ENCODE results near the gene KCNJ12.
"Not testable (repeated sequence)": the region's sequence is repeated elsewhere in the genome, so short reads cannot be mapped to it uniquely, and the experiment has no call there.

Gene KCNJ12

DNA sequence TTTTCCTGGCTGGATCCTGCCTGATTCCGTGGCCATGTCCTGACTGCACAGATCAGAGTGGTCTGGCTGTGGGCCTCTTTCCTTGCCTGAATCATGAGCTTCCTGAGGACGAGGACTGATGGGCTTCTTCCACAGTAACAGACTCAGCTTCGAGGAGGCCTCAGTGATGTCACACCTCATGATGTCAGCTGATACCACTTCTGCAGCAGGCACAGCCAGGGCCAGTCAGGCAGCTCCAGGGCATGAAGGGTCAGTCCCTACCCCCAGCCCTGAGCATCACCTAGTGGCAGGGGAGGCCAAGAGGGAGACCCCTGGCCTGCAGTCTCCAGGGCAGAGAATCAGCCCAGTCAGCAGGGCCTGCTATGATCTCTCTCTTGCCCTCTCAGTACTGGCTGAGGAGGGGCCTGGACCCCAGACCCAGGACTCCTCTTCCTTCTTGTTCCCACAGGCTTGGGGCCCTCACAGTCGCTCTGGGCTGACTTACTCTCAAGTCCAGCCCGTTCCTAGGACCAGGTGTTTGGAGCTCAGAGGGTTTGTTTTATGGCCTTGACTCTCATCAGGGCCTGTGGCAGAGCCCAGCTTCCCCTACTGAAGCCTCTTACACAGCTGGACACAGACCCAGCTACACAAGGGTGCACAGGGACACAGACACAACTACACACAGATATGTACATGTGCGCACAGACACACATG lies 26.7 kb upstream of the KCNJ12 start:
- not testable (repeated sequence) for DNase-seq

DNA sequence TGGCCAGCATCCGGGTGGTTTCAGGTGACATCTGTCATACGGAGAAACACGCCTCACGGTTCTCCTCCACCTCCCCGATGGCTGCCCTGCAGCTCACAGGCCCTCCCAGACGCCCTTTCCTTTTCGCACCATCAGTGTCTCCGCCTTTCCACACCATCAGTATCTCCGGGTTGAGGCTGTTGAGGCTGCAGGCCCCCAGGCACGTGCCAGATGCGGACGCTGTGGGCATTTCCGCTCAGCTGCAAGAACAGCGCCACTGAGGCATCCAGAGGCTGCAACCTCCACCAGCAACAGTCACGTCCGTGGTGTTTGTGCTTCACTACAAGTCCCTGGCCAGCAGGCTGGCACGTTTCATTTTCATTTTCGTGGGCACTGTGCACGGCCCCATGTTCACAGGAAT lies 25.7 kb upstream of the KCNJ12 start:
- DNase-seq, result not testable (repeated sequence)

DNA sequence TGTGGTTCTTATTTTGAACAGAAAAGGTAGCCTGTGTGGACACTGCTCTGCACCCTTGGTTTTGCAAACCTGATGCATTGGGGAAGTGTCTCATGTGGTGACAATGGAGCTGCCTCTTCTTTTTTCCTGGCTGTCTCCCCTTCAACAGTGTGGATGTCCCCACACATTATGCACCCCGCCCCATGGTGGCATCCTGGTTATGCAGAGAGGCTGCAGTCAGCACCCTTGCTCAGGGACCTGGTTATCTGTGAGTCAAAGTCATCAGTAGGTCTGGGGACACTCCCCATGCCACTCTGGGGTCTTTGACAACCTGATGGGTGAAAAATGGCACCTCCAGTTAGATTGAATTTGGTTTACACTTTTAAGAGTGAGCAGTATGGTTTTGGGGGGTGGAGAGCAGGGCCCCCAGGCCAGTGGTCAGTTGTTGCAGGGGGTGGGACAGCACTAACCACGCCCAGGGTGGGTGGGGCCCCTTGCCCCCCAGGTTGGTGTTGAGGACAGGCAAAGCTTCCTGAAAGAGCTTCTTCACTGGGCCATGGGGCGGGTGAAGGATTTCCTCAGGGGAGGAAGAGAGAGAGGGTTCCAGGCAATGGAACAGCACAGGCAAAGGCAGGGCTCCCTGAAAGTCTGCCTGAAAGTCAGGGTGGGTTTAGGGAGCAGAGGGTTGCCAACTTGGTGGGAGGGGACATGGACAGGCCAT lies 24.6 kb upstream of the KCNJ12 start:
- DNase-seq, result no peak

DNA sequence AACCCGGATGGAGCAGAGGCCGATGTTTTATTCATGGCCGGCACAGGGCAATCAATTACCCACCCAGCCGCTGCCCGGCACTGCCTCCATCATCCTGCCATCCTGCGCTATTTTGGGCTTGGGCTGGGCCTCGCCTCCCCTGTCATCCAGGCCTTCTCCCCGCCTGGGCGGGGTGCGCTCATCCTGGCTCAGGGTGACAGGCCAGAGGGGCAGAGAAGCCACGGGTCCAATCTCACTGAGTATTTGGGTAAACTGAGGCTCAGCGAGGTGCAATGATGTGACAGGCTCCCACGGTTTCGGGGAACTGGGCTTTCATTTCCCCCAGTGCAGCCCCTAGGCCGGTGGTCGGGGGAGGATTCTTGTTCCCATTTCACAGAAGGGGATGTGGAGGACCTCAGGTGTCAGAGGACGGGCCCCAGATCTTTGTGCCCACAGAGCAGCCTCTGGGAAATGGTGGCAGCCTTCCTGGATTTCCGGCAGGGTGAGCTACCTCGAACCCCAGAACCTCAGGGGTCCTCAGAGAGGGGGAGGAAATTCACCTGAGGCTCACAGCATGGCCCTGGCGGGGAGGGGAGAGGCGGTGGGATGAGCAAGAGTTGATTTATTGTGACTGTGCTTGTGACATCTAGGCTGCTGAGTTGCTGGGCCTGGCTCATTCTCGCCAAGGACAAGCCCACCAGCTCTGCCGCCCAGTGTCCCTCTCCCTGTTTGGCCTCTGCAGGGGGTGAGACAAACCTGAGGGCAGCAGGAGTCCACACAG lies 23.8 kb upstream of the KCNJ12 start:
- no peak for DNase-seq

DNA sequence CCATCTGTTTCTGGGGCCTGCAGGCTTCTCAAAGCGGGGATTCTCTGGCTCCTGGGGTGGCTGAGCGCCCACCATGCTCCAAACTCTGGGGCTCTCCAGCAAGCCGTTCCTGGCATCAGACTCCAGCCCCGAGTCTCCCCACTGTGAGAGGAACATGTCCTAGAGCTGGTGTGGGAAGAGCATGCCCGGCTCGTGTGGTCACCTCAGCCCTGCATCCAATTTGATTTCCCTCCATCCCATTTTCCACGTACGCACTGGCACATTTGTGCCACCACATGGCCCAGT lies 23.2 kb upstream of the KCNJ12 start:
- DNase-seq, result no peak

DNA sequence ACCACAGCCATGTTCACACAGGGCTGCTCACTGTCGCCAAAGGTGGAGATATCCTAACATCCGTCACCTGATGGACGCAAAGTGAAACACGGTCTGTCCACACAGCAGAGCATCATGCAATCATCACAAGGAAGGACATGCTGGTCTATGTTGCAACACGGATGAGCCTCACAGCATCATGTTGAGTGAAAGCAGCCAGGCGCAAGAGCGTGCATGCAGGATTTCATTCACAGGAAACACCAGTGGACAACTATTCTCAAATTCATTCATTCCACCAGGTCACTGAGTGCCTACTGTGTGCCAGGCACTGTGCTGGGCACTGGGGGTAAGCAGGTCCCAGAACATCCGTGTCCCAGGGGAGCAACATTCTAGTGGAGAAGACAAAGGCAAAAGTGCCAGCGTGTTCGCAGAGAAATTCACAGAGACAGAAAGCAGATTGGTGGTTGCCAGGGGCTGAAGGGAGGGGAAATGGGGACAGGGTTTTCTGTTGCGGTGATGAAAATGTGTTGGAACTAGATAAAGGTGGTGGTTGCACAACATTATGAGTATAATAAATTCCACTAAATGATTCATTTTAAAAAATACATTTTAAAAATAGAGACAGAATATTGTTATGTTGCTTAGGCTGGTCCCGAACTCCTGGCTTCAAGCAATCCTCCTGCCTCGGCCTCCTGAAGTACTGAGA lies 22.7 kb upstream of the KCNJ12 start:
- DNase-seq, result no peak

DNA sequence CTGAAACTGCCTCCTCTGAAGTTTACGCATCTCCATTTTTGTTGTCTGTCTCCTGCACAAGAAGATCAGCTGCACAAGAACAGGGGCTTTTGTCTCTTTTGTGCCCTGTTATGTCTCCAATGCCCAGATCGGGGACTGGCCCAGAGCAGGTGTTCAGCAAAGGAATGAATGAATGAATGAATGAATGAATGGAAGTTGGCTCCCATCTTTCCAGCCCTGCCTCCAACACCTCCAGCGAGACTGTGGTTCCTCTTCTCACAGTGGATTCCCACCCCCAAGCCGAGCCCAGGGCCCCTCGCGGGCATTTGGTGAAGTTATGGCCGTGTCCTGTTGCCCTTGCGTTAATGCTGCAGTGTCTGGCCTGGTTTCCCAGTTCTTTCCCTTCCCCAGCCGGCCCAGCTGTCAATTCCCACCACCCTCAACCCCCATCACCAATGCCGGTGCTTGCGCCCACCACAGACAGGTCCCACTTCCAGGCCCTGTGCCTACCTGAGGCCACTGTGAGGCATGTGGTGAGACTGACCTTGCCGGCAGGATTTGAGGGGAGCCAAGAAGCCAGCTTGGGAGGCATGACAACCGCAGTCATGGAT lies 21.3 kb upstream of the KCNJ12 start:
- DNase-seq, result no peak

DNA sequence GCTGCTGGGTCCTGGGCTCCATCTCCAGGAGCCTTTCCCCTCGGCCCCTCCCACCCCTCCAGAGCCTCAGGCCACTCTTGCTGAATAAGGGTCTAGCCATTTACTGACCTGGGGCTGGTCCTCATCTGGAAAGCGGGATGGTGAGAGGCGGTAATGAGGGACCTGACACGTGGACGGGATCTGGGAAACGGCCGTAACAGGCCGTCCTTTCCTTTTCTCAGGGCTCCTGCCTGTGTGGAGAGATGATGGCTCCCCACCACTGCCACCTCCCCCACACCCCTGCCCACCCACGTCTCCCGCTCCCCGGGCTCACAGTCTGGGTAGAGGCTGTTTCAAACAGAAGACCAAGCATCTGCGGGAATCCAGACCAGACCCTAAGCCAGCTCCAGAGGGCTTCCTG lies 20.6 kb upstream of the KCNJ12 start:
- DNase-seq, result no peak

DNA sequence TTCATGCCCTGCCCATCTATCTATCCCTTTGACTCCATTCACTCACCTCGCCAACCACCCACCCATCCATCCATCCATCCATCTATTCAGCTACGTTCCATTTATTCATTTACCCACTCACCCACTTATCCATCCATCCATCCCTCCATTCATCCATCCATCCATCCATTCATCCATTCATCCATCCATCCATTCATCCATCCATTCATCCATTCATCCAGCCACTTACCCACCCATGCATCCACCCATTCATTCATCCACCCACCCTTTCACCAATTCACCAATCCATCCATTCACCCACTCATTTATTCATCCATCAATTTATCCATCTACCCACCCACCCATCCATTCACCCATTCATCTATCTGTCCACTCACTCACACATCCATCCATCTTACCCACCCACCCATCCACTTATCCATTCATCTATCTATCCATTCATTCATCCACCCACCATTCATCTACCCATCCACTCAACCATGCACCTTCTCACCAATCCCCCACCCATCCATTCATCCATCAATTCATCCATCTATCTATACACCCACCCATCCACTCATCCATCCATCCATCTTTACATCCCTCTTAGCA lies 19.5 kb upstream of the KCNJ12 start:
- DNase-seq, result no peak

DNA sequence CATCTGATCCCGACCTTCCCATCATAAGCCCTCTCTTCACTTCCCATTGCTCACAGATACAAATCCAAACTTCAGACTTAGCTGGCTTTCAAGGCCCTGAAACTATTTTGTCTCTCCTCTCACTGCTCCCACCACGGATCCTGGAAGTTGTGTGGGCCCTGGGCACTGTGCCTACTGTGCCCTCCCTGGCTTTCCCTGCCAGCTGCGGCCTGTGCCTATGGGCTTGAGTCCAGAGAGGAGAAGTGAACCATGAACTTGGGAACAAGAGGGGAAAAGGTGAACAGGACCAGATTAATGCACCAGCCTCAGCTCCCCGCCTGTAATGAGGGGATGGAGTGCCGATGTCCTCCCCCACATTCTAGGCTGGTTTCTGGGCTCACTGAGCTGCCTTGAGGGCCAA lies 18.9 kb upstream of the KCNJ12 start:
- DNase-seq, result no peak

DNA sequence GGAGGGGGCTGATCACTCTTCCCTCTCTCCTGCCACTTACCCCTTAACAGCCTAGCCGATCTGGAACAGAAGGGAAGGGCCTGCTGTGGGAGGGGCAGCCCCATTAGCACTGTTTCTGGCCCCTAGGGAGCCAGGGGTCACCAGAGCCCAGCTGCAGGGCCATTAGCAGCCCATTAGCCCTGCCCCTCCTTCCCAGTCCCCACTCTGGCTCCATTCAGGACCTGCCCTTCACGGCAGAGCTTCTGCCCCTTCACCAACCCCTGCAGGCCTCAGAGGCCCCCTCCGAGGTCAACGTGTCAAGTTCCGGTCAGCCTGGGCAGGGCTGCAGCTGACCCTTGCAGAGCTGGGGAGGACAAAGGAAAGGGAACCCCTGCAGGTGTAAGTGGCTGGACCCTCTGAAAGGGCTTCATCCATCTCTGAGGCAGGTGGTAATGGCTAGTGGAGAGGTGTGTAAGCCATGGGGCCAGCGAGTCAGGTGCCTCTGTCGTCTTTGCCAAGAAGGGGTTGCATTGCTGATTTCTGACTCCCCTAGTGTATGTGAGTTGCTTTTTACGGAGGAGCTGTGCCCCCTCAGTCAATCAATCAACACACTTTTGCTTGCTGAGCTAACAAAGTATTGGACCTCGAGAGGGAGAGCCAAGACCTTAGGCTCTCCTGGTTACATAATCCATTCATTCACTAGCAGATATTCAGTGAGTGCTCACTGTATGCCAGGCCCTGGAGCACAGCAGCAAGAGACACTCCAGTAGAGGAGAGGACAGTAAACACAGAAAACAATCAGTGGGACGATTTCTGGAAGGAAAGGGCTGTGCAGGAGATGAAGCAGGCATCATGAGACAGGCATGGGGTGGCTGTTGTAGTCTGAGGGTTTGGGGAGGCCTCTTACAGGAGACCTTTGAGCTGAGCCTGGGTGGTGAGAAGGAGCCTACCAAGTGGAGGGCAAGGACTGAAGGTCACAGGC lies 18.2 kb upstream of the KCNJ12 start:
- DNase-seq, result no peak

DNA sequence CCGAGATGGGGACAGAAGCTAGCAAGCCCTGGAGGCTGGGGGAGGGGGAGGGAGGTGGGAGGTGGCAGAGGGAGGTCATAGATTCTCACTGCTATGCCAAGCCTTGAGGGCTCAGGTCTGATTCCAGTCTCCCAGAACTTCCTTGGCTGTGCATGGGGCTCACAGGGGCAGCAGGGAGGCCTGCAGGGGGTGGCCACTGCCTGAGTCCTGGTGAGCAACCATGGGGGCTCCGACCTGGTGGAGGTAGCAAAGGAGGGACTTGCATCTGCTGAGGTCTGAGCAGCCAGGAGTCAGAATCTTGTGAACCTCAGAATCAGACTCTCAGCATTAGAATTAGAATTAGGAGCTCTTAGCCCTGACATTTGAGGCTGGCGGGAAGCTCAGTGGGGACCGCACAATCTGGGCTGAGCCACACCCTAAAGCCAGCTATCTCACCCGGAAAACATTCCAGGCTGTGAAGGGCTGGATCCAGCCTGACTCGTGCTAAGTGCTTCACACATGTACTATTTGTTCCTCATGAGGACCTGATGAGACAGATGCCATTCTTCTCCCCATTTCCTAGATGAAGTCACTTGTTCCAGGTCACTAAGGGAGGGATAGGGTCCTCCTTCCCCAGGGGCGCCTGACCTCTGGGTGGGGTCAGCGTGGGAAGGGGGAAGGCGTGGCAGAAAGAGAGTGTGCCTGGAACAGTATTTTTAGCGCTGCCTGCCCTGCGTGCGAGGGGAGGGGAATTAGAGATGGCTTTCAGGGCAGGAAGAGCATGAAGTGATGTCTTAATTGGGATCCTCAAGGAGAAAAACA lies 17.3 kb upstream of the KCNJ12 start:
- DNase-seq, result no peak

DNA sequence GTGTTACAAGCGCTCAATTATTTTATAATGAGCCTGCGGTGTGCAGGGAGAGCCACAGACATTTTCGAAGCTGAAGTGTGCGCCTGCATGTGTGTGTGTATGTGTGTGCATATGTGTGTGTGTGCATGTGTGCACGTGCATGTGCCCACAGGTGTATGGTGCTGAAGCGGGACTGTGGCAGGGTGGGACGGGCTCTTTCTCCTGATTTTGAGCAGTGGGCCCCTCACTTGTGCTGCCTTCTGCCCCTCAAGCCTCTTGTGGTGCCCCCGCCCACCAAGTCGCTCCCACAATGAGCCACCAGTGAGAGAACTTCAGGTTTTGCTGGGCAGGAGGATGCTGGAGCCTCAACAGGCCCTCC lies 16.7 kb upstream of the KCNJ12 start:
- DNase-seq, result no peak

DNA sequence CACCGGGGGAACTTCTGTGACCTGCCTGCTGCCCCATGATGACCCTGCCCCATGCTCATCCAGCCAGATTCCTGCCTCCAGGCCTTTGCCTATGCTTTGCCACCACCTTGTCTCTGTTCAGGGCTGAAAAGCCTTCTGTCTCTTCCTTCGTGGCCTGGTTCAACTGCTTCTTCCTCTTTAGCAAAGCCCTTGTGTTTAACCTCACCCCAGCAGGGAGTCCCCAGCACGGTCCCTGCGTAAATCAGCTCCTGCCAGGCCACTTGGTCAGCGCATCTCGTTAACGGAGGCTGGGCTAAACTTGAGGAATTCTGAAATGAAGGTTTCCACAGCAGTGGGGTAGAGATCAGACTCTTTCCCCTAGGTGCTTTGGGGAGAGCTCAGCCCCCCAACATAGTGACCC lies 16.1 kb upstream of the KCNJ12 start:
- DNase-seq, result no peak

DNA sequence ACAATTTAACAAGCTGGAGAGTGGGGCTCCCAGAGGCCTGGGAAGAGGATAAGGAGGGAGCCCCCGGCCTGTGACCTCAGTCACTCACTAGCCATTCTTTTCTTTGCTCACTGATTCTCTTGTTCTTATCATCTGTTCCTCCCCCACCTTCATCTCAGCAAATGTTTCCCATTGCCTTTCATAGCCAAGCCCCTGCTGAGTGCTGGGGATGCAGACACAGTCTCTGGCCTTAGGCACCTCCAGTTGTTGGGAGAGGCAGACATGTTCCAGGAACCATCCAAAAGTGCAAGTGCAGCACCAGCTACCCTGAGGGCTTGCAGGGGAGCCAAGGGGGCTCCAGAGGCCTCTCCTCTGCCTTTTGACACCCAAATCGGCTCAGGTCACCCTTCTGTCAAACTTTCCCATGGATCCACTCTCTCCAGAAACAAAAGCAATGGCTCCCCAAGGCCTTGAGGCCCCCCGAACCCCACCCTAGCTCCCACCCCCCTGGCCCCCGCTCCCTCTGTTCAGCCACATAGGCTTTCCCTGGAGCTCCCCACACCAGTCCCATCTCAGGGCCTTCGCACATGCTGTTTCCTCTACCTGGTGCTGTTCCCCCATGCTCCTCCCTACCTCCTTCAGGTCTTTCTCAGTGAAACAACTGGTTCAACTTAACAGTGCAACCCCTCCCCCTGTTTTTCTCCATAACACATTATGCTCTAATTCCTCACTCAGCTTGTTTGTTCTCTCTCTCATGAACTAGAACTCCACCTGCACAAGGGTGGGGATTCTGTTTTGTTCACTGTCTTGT lies 14.9 kb upstream of the KCNJ12 start:
- DNase-seq, result no peak

DNA sequence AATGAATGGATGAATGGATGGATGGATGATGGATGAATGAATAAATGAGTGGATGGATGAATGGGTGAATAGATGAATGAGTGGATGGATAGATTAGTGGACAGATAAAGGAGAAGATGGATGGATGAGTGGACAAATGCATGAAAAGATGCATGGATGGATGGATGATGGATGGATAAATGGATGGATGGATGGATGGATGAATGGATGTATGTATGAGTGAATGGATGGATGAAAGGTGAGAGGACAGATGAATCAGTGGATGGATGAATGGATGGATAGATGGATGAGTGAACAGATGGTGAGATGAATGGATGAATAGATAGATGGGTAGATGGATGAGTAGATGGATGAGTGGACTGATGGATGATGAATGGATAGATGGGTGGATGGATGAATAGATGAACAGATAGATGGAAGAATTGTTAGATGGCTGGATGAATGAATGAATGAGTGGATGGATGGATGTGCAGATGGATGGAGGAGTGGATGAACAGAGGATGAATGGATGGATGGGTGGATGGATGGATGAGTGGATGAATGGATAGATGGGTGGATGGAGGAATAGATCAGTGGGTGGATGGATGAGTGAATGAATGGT lies 13.7 kb upstream of the KCNJ12 start:
- no peak for DNase-seq

DNA sequence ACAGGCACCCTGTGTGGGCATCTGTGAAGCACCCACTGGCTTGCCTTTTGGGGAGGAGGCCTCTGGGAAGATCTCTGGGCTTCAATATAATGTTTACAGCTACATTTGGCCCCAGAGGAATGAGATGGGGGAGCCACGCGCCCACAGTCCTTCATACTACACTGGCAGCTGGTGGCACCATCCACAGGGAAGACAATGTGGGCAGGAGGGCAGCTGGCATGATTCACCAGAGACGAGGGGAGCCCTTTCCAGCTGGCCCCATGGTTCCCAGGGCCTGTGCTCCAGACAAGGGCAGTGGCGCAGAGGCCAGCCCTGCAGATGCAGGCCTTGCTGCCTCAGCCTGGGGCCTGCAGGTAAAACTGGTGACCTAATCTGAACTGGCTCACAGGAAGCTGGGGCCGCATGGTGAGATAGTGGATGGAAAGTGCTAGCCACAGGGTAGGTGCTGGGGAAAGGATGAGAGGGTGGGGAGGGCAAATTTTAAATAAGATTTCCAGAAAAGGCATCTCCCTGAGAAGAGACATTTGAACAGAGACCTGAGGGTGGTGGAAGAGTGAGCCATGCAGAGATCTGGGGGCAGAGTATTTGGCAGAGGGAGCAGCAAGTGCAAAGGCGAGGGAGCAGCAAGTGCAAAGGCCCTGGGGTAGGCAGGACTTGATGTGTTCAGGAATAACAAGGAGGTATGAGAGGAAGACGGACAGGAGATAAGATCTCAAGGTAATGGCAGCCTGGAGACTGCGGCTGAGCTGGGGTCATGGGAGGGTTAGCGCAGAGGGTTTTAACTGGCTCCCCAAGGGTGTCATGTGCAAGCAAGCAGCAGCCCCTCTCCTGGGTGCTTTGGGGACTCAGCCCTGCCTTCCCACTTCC lies 12.1 kb upstream of the KCNJ12 start:
- no peak for DNase-seq

DNA sequence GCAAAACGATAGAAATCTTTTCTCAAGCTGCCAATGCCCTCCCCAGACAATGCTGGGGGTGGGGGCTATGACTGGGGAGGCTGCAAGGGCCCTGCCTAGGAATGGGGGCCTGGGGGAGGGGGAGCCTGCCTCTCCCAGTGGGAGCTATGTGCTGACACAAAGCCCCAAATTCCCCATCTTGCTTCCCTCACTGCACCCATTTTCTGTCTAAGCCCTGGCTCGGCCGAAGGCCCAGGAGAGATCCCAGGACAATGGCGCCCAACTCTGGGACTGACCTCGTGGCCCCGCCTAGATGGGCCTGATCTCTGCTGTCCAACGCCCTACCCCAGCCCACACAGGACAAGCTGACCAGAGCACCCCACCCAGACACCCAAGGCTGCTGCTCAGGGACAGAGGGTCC lies 11.1 kb upstream of the KCNJ12 start:
- DNase-seq, result no peak
